Smooth muscle cell (in vitro differentiated cells): ENCODE results near the gene PTPN11. TPM values are rescaled to one million over a fixed set of nuclear protein-coding genes. Genes with fewer than 3 reads are reported as not detected.

Source experiments
- DNase-seq: peaks from one replicate; lab custom pipeline; 2025; ENCODE audit not compliant: unreplicated experiment; lab: John Stamatoyannopoulos, UW
- H2AFZ ChIP-seq: fragments of 200-600 bp; sonication (generic); 2 replicates; pipeline ENCODE4 v1.6.0; 2016; ENCODE audit warnings: antibody characterized with exemption, low read depth, mild to moderate bottlenecking
- H3F3A ChIP-seq: fragments of 200-600 bp; sonication (generic); 2 replicates; pipeline ENCODE4 v1.6.0; 2017; ENCODE audit warnings: antibody characterized with exemption, low read depth
- H3K27ac ChIP-seq: fragments of 200-600 bp; sonication (generic); 2 replicates; pipeline ENCODE4 v1.5.1; 2016; ENCODE audit warnings: low read depth, mild to moderate bottlenecking
- H3K27me3 ChIP-seq: fragments of 200-600 bp; sonication (generic); 2 replicates; pipeline ENCODE4 v1.6.1; 2016; ENCODE audit warnings: low read depth, mild to moderate bottlenecking
- H3K36me3 ChIP-seq: fragments of 200-600 bp; sonication (generic); 2 replicates; pipeline ENCODE4 v1.5.1; 2016; ENCODE audit warnings: low read depth
- H3K4me1 ChIP-seq: fragments of 200-600 bp; sonication (generic); 2 replicates; pipeline ENCODE4 v1.5.1; 2016; ENCODE audit warnings: low read depth
- H3K4me2 ChIP-seq: fragments of 200-600 bp; sonication (generic); 2 replicates; pipeline ENCODE4 v1.6.0; 2016; ENCODE audit warnings: mild to moderate bottlenecking
- H3K4me3 ChIP-seq: fragments of 200-600 bp; sonication (generic); 2 replicates; pipeline ENCODE4 v1.5.1; 2016; ENCODE audit warnings: mild to moderate bottlenecking
- H3K79me2 ChIP-seq: fragments of 200-600 bp; sonication (generic); 2 replicates; pipeline ENCODE4 v1.6.0; 2016; ENCODE audit warnings: low read depth, mild to moderate bottlenecking
- H3K9ac ChIP-seq: fragments of 200-600 bp; sonication (generic); 2 replicates; pipeline ENCODE4 v1.6.0; 2016; ENCODE audit warnings: low read depth
- H3K9me3 ChIP-seq: fragments of 200-600 bp; sonication (generic); replicated peaks from 2 replicates; pipeline ENCODE4 v1.5.1; 2016; ENCODE audit warnings: low read depth
- H4K20me1 ChIP-seq: fragments of 200-600 bp; sonication (generic); 2 replicates; pipeline ENCODE4 v1.6.0; 2016; ENCODE audit warnings: low read depth
- CTCF ChIP-seq: fragments of 200-600 bp; sonication (generic); IDR thresholded peaks from 2 replicates; pipeline ENCODE4 v1.5.1; 2017; ENCODE audit warnings: borderline replicate concordance, mild to moderate bottlenecking, antibody characterized with exemption; ENCODE audit not compliant: insufficient read depth, poor library complexity, severe bottlenecking
- WGBS: methylation state at CpG from one replicate; pipeline ENCODE4 v1.1.7; 2016; ENCODE audit warnings: low lambda C conversion rate; 5-methylcytosine and 5-hydroxymethylcytosine counted together
- polyA plus RNA-seq: library from polyadenylated mRNA; unstranded; fragments of >200 nt; fragmentation: Nextera tagmentation; extraction: Ambion mirVana; gene quantifications from 2 replicates; pipeline ENCODE4 v1.2.1, GENCODE V29; 2016
- total RNA-seq: library from RNA; depleted of rRNA; stranded (reverse); fragments of >200 nt; gene quantifications from 2 replicates; pipeline ENCODE4 v1.2.3, GENCODE V29; 2014

The PTPN11 gene
- total and polyA plus RNA-seq, 2 experiments from 2014 or later, result 44.6 to 77.2 TPM

DNA sequence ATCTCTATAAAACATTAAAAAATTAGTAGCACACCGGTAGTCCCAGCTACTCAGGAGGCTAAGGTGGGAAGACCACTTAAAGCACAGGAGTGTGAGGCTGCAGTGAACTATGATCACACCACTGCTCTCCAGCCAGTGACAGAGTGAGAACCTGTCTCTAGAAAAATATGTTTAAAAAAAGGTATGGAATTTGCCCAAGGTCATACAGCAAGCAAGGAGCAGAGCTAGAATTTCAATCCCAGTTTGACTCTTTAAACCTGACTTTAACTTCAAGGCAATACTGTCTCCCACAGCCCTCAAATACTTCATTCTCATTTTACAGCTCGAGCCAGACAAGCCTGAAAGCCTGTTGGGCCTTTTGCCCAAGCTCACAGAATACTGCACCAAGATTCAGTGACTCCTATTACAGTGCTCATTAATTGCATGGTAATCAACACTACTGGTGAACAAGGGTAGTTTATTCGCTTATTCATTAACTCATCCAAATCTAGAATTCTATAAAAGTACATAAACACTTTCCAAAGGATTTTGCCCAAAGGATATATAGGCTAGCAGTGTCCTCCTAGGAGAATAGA, 44.5 kb upstream of the PTPN11 start:
- H2AFZ ChIP-seq, result no peak overlapping the region
- H3K9ac ChIP-seq, result no peak overlapping the region
- no peak overlapping the region for H3K4me3 ChIP-seq
- H3K4me2 ChIP-seq, result no peak overlapping the region
- no peaks in the 10 kb centered on the region for H3K4me1 ChIP-seq
- WGBS, result 82% methylated on average over 3 of the region's 3 CpGs
- no peaks in the 10 kb centered on the region for H3K27me3 ChIP-seq
- H3K27ac ChIP-seq, result no peak overlapping the region
- peaks cover 89% of the 10 kb centered on the region for H3K79me2 ChIP-seq
- H3K9me3 ChIP-seq, result no peaks in the 10 kb centered on the region
- peaks cover 94% of the 10 kb centered on the region for H4K20me1 ChIP-seq
- no peaks in the 10 kb centered on the region for H3F3A ChIP-seq
- no peak for DNase-seq
- H3K36me3 ChIP-seq, result no peaks in the 10 kb centered on the region
- no peak for TF ChIP-seq CTCF

GRCh38 chr12:112375105-112375504, 43.6 kb upstream of the PTPN11 start:
- 90% methylated on average over 5 of the region's 5 CpGs for WGBS
- no peak overlapping the region for H3K9ac ChIP-seq
- DNase-seq, result no peak
- no peak overlapping the region for H2AFZ ChIP-seq
- no peaks in the 10 kb centered on the region for H3K9me3 ChIP-seq
- no peak overlapping the region for H3K27ac ChIP-seq
- H3K36me3 ChIP-seq, result no peaks in the 10 kb centered on the region
- no peak overlapping the region for H3K4me2 ChIP-seq
- no peaks in the 10 kb centered on the region for H3F3A ChIP-seq
- no peaks in the 10 kb centered on the region for H3K4me1 ChIP-seq
- no peak overlapping the region for H3K4me3 ChIP-seq
- H4K20me1 ChIP-seq, result peaks cover 94% of the 10 kb centered on the region
- H3K79me2 ChIP-seq, result peaks cover 91% of the 10 kb centered on the region
- H3K27me3 ChIP-seq, result no peaks in the 10 kb centered on the region
- TF ChIP-seq CTCF, result no peak

DNA sequence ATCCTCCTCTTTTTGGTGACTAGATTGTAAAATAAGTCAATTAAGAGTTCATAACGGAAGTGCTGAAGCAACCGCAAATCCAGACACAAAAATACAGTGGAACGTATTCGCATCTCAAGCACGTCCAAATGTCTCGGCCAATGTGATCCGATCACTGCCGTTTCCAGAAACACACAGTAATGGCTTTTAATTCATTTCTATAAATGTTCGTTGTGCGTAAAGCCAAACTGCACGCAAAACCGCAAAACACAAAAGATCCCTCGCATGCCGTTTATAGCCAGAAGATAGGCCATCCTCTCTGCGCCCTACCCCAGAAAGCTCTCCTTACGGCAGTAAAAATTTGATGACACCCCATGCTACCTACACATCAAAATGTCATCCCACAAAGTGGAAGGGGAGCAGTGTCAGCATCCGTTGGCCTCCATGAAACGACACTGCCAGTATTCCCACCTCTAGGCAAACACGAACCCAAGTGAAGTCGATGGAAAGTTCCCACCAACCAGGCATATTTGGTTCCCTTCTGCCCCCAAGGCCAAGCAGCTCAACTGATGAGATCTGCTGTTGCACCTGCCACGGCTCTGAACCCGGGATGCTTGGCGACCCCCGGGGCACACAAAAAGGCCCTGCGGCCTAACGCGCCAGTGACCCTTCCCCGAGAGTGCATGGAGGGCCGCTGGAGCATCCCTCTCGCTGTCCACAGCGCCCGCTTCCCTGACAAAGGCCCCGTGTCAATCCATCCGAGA, 37.9 kb upstream of the PTPN11 start:
- no peak for DNase-seq
- Histone ChIP-seq H3K9ac (peak overlapping the region; percentile 36), H3K27me3 (no peaks in the 10 kb centered on the region), H3K4me1 (no peaks in the 10 kb centered on the region), H2AFZ (peak overlapping the region; percentile 98), H3K36me3 (no peaks in the 10 kb centered on the region), H3K27ac (no peak overlapping the region), H3F3A (no peaks in the 10 kb centered on the region), H4K20me1 (peaks cover 51% of the 10 kb centered on the region), H3K4me3 (peak overlapping the region; percentile 71), H3K79me2 (peaks cover 59% of the 10 kb centered on the region), H3K9me3 (no peaks in the 10 kb centered on the region), H3K4me2 (peak overlapping the region; percentile 92)
- WGBS, result 49% methylated on average over 34 of the region's 34 CpGs
- TF ChIP-seq CTCF, result no peak
